GM18519 (cell line): ENCODE results near the gene AVPI1.
"Not testable (repeated sequence)": the region's sequence is repeated elsewhere in the genome, so short reads cannot be mapped to it uniquely, and the experiment has no call there.

Experiments used
- ATAC-seq: cut with Tn5 transposase; IDR thresholded peaks from one replicate; pipeline ENCODE4 v1.9.1; 2021; ENCODE audit warnings: mild to moderate bottlenecking, moderate library complexity; ENCODE audit not compliant: unreplicated experiment, low FRiP score

Gene AVPI1

GRCh38 chr10:97642471-97643159 lies 44.4 kb downstream of the AVPI1 start:
- not testable (repeated sequence) for ATAC-seq

GRCh38 chr10:97640868-97641811 lies 45.9 kb downstream of the AVPI1 start:
- peak; percentile 20 for ATAC-seq

DNA sequence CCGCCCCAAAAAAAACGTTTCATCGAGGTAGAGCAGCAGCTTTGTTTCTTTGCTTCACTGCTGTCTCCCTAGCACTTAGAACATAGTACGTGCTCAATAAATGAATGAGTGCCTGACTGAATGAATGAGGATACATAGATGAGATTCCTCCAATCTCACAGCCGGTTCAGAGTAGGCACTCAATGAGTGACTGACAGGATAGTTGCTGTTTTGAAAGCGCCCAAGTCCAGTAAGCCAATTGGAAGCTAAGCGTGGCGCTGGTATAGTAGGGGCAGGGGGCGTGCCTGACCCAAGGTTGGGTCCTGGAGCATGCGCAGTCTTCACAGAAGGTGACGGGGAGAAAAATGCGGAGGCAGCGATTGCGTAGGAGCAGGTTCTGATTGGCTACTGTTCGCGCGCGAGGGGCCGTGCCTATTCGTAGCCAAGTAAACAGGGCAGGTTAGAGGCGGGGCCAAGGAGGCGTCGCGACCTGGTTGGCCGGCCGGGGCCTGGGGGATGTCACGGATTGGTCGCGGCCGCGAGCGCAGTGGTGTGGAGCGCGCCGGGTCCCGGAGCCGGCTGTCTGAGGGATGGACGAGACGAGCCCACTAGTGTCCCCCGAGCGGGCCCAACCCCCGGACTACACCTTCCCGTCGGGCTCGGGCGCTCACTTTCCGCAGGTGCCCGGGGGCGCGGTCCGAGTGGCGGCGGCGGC lies 46.7 kb downstream of the AVPI1 start, which contains the start of gene PI4K2A:
Gene PI4K2A, plus strand, starts transcription at position 498 of the 694 bp plus-strand sequence. Its CDS starts 72 bp downstream, at position 570.
- peak; percentile 91 for ATAC-seq

- not testable (repeated sequence) for ATAC-seq
Observed at GRCh38 chr10:97639090-97639489, 48.0 kb downstream of the AVPI1 start.

GRCh38 chr10:97635577-97635976 lies 51.5 kb downstream of the AVPI1 start:
- no peak for ATAC-seq

DNA sequence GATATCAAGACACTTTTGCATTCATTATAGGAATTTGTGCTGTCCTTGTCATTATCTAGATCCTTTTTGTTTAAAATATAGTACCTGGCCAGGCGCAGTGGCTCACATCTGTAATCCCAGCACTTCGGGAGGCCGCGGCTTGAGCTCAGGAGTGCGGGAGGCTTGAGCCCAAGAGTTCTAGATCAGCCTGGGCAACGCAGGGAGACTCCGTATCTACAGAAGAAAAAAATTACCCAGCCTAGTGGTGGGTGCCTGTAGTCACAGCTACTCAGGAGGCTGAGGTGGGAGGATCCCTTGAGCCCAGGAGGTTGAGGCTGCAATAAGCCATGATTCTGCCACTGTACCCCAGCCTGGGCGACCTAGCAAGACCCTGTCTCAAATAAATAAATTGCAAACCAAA lies 53.1 kb downstream of the AVPI1 start:
- ATAC-seq: peak; percentile 17

GRCh38 chr10:97632949-97633884 lies 53.8 kb downstream of the AVPI1 start, which contains the start of gene MORN4:
Gene MORN4 (minus strand): TSS chr10:97633500. CDS start chr10:97619653, 13,847 bp downstream.
- ATAC-seq: peak; percentile 94

DNA sequence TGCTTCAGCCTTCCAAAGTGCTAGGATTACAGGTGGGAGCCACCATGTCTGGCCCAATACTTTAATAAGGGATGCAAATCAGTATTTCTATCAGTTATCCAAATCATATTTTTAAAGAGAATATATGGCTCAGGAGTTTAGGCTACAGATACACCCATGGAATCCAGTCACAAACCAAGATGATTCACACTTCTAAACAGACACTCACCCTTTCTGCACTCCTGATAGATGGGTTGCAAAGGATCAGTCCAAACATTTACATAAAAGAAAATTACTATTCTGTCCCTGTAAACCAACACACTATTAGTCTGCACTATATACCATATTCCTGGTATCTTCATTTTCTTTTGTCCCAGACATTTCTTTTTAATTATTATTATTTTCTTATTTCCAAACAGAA lies 55.9 kb downstream of the AVPI1 start:
- ATAC-seq: no peak

- no peak for ATAC-seq
Observed at GRCh38 chr10:97629289-97629688, 57.8 kb downstream of the AVPI1 start.

DNA sequence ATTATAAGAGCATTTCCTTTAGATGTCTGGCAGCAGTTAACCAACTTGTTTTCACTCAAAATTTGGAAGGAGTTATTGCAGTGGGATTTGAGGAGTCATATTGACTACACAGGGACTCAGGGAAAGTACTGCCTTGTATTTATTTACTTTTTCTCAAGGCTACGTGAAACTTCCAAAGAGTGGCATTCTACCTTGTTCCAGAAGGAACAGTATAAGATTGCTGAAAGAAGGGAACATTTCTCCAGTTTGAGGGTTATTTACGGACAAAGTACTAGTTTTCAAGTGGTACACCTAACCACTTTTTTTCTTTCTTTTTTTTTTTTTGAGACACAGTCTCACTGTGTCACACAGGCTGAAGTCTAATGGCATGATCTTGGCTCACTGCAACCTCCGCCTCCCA lies 58.8 kb downstream of the AVPI1 start:
- ATAC-seq: no peak

GRCh38 chr10:97627731-97628130 lies 59.3 kb downstream of the AVPI1 start:
- no peak for ATAC-seq
